DND-41 (cell line): ENCODE data around the gene FZD8.

Source experiments
- CTCF ChIP-seq: IDR thresholded peaks from 2 replicates; pipeline ENCODE4 v1.5.1; 2012; ENCODE audit warnings: borderline replicate concordance, low read length, moderate library complexity, mild to moderate bottlenecking; ENCODE audit not compliant: poor library complexity, severe bottlenecking; ENCODE audit errors: extremely low read depth
- EZH2 ChIP-seq: IDR thresholded peaks from 3 replicates; pipeline ENCODE4 v1.6.1; 2012; ENCODE audit warnings: borderline replicate concordance, low read depth, mild to moderate bottlenecking, moderate library complexity, low read length, inconsistent platforms; ENCODE audit not compliant: severe bottlenecking

GRCh38 chr10:35640951-35641675 lies 983 bp downstream of the FZD8 start:
- TF ChIP-seq CTCF, result no peak
- TF ChIP-seq EZH2, result no peak
